OCI-LY1 (cell line): Measurements from ENCODE around the gene MAP4K1.
"Not testable (repeated sequence)": the region's sequence is repeated elsewhere in the genome, so short reads cannot be mapped to it uniquely, and the experiment has no call there.

Source experiments
- H2AFZ ChIP-seq: fragments of 200-600 bp; sonication (generic), shearing (Covaris generic); 2 replicates; pipeline ENCODE4 v1.6.0; 2014; ENCODE audit warnings: antibody characterized with exemption, mild to moderate bottlenecking, low read length
- H3F3A ChIP-seq: fragments of 200-600 bp; sonication (generic), shearing (Covaris generic); 2 replicates; pipeline ENCODE4 v1.6.0; 2014; ENCODE audit warnings: mild to moderate bottlenecking, antibody characterized with exemption, low read length, moderate library complexity; ENCODE audit not compliant: insufficient read depth
- H3K27ac ChIP-seq: fragments of 200-600 bp; sonication (generic); 2 replicates; pipeline ENCODE4 v1.5.1; 2014; ENCODE audit warnings: low read length, mixed run types, mild to moderate bottlenecking, low read depth; ENCODE audit not compliant: poor library complexity, severe bottlenecking
- H3K27me3 ChIP-seq: fragments of 200-600 bp; sonication (generic); 2 replicates; pipeline ENCODE4 v1.6.0; 2014; ENCODE audit warnings: antibody characterized with exemption, mild to moderate bottlenecking, low read length, moderate library complexity; ENCODE audit not compliant: insufficient read depth
- H3K36me3 ChIP-seq: fragments of 200-600 bp; sonication (generic); 2 replicates; pipeline ENCODE4 v1.6.1; 2014; ENCODE audit warnings: mild to moderate bottlenecking, antibody characterized with exemption, low read length, moderate library complexity, mixed read lengths; ENCODE audit not compliant: insufficient read depth
- H3K4me1 ChIP-seq: fragments of 200-600 bp; sonication (generic); 2 replicates; pipeline ENCODE4 v1.5.1; 2014; ENCODE audit warnings: mild to moderate bottlenecking, low read length, moderate library complexity; ENCODE audit not compliant: insufficient read depth, severe bottlenecking
- H3K4me2 ChIP-seq: fragments of 200-600 bp; sonication (generic), shearing (Covaris generic); 2 replicates; pipeline ENCODE4 v1.6.1; 2014; ENCODE audit warnings: low read length
- H3K4me3 ChIP-seq: fragments of 200-600 bp; sonication (generic); 2 replicates; pipeline ENCODE4 v1.5.1; 2014; ENCODE audit warnings: low read length, low read depth, mild to moderate bottlenecking, mixed read lengths; ENCODE audit not compliant: poor library complexity, severe bottlenecking
- H3K79me2 ChIP-seq: fragments of 200-600 bp; shearing (Covaris generic); 2 replicates; pipeline ENCODE4 v1.6.1; 2016; ENCODE audit warnings: mixed run types, low read length, mixed read lengths; ENCODE audit not compliant: insufficient read depth
- H3K9ac ChIP-seq: fragments of 200-600 bp; sonication (generic), shearing (Covaris generic); 2 replicates; pipeline ENCODE4 v1.6.1; 2014; ENCODE audit warnings: mild to moderate bottlenecking, low read length, mixed read lengths
- H3K9me2 ChIP-seq: fragments of 200-600 bp; sonication (generic), shearing (Covaris generic); 2 replicates; pipeline ENCODE4 v1.6.1; 2014; ENCODE audit warnings: low read depth, mild to moderate bottlenecking, low read length, mixed read lengths
- H3K9me3 ChIP-seq: fragments of 200-600 bp; shearing (Covaris generic); 2 replicates; pipeline ENCODE4 v1.6.1; 2014; ENCODE audit warnings: low read length, mixed read lengths
- H4K20me1 ChIP-seq: fragments of 200-600 bp; sonication (generic), shearing (Covaris generic); 2 replicates; pipeline ENCODE4 v1.6.0; 2016; ENCODE audit warnings: mild to moderate bottlenecking, low read length; ENCODE audit not compliant: insufficient read depth
- EZH2 ChIP-seq: fragments of 200-600 bp; sonication (generic), shearing (Covaris generic); IDR thresholded peaks from 2 replicates; pipeline ENCODE4 v1.8.0; 2017; ENCODE audit warnings: borderline replicate concordance, mixed run types, mild to moderate bottlenecking, antibody characterized with exemption, low read length, moderate library complexity, mixed read lengths
- TF ChIP-seq, protein P1 (sequence below): fragments of 200-600 bp; sonication (generic), shearing (Covaris generic); IDR thresholded peaks from 2 replicates; pipeline ENCODE4 v1.5.1; 2017; ENCODE audit warnings: mild to moderate bottlenecking, antibody characterized with exemption, low read length, moderate library complexity, mixed read lengths

MAP4K1 gene

DNA sequence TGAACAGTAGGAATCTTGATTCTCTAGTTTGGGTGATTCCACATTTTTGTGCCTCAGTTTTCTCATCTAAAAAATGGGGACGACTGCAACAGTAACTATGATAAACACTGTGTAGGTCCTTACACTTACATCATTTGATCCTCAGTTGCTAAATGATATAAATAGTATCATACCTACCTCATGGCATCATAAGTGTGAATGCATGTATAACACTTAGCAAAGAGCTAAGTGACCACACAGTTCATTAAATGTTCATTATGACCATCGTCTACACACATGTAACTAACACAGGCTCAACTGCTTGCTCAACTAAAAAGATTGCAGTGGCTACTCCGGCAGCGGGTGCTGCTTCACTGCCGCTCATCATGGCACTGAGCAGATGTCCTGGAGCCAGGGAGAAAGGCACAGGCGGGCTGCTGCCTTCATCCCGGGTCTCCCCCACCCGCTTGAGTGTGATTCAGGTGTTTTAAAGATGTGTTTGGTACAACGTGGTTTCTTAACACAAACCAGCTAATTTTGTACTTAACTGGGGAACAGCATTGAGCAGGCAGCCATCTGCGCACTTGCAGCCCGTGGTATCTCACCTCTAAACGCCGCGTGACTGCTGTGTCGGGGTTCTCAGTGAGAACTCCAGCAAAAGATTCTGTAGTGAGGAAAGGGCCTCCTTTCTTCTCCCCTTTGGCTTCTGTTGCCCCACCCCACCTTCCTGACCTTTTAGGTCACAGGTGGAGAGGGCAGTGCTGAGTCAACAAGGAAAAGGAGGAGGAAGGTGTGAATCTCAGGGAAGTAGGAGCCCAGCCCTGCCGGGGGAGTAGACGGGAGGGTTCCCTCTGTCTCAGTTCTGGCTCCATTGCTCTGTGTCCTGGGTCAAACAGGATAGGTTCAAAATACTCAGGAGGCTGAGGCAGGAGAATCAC is 18.0 kb upstream of the MAP4K1 start:
- no peak overlapping the region for H3K4me2 ChIP-seq
- H3K27ac ChIP-seq = no peak overlapping the region
- no peak overlapping the region for H2AFZ ChIP-seq
- no peaks in the 10 kb centered on the region for H3K79me2 ChIP-seq
- no peaks in the 10 kb centered on the region for H4K20me1 ChIP-seq
- no peaks in the 10 kb centered on the region for H3K9me3 ChIP-seq
- H3K4me1 ChIP-seq = peaks cover 12% of the 10 kb centered on the region
- H3F3A ChIP-seq = no peaks in the 10 kb centered on the region
- H3K9me2 ChIP-seq = no peaks in the 10 kb centered on the region
- no peak overlapping the region for H3K4me3 ChIP-seq
- H3K27me3 ChIP-seq = no peaks in the 10 kb centered on the region
- peaks cover 38% of the 10 kb centered on the region for H3K36me3 ChIP-seq
- H3K9ac ChIP-seq = no peak overlapping the region
- TF ChIP-seq EZH2 = no peak
- TF ChIP-seq, protein P1, sequence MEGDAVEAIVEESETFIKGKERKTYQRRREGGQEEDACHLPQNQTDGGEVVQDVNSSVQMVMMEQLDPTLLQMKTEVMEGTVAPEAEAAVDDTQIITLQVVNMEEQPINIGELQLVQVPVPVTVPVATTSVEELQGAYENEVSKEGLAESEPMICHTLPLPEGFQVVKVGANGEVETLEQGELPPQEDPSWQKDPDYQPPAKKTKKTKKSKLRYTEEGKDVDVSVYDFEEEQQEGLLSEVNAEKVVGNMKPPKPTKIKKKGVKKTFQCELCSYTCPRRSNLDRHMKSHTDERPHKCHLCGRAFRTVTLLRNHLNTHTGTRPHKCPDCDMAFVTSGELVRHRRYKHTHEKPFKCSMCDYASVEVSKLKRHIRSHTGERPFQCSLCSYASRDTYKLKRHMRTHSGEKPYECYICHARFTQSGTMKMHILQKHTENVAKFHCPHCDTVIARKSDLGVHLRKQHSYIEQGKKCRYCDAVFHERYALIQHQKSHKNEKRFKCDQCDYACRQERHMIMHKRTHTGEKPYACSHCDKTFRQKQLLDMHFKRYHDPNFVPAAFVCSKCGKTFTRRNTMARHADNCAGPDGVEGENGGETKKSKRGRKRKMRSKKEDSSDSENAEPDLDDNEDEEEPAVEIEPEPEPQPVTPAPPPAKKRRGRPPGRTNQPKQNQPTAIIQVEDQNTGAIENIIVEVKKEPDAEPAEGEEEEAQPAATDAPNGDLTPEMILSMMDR = no peak

DNA sequence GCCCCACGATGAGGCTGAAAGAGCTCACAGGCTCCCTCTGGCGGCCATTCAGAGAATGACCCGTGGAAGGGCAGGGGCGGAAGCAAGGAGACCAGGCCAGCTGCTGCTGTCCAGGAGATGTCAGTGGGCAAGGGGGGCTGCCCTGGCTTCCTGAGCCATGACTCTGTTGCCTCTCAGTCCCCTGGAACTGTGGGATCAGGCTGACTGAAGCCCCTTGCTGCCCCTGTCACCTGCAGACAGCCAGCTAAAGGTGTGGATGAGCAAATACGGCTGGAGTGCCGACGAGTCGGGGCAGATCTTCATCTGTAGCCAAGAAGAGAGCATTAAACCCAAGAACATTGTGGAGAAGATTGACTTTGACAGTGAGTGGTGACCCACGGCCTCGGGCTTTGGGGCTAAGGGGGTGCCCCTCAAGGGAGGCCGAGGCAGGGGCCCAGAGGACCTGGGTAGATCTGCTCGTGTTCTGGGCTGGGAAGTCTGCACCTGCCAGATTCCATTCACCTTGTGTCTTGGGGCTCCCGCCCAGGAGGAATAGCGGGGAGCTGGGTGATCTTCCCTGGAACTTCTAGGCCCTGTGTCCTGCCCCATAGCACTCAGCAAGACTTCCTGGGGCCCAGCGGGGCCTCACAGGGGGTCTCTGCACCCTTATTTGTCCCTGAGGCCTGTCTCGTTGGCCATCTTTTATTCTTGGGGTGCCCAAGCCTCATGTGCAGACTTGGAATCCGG is 17.2 kb upstream of the MAP4K1 start:
- Histone ChIP-seq H3K27ac (no peak overlapping the region), H3K9me3 (no peaks in the 10 kb centered on the region)
- TF ChIP-seq EZH2 = no peak
- TF ChIP-seq, protein P1 = peak; percentile 86

DNA sequence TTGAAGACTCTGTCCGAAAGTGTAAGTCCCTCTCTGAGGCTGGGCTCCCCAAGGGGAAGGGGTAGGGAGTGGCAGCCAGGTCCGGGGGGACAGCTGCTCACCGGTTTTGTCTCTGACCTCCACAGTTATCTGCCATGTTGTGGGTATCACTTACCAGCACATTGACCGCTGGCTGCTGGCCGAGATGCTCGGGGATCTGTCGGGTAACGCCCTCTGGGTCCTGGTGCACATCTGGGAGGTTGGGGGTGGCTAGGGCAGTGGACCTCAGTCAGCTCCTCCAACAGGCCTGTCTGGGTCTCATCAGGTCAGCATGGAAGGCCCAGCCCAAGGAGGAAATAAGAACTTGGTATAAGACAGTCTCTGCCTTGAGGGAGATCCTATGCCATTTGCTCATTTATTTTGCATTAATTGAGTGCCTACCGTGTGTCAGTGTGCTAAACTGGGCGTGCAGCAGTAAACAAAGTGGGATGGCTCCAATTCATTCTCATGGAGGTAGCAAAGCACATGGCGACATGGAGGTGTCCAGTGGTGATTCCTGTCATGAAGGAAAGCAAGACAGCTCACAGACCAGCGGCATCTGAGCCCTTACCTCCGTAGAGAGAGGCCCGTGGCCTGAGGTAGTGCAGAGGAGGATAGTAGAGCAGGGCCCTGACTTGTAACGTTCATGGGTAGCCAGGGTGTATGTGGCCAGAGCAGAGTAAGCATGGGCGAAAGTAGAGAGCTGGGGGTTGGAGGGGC is 14.9 kb upstream of the MAP4K1 start:
- no peak overlapping the region for H3K9ac ChIP-seq
- H3K9me3 ChIP-seq = no peaks in the 10 kb centered on the region
- no peak overlapping the region for H2AFZ ChIP-seq
- no peaks in the 10 kb centered on the region for H3K79me2 ChIP-seq
- H3K4me1 ChIP-seq = peaks cover 12% of the 10 kb centered on the region
- no peaks in the 10 kb centered on the region for H3F3A ChIP-seq
- H3K36me3 ChIP-seq = peaks cover 61% of the 10 kb centered on the region
- no peaks in the 10 kb centered on the region for H3K27me3 ChIP-seq
- TF ChIP-seq, protein P1 = no peak
- TF ChIP-seq EZH2 = no peak
- no peak overlapping the region for H3K4me3 ChIP-seq
- no peaks in the 10 kb centered on the region for H4K20me1 ChIP-seq
- no peak overlapping the region for H3K27ac ChIP-seq
- no peaks in the 10 kb centered on the region for H3K9me2 ChIP-seq
- no peak overlapping the region for H3K4me2 ChIP-seq

More for the DNA sequence above, 17.2 kb upstream of the MAP4K1 start:
- no peak overlapping the region for H3K9ac ChIP-seq
- peaks cover 12% of the 10 kb centered on the region for H3K4me1 ChIP-seq
- no peaks in the 10 kb centered on the region for H4K20me1 ChIP-seq
- no peak overlapping the region for H2AFZ ChIP-seq
- no peaks in the 10 kb centered on the region for H3K9me2 ChIP-seq
- no peaks in the 10 kb centered on the region for H3K27me3 ChIP-seq
- no peak overlapping the region for H3K4me2 ChIP-seq
- no peaks in the 10 kb centered on the region for H3F3A ChIP-seq
- H3K79me2 ChIP-seq = no peaks in the 10 kb centered on the region
- peaks cover 43% of the 10 kb centered on the region for H3K36me3 ChIP-seq
- H3K4me3 ChIP-seq = no peak overlapping the region

DNA sequence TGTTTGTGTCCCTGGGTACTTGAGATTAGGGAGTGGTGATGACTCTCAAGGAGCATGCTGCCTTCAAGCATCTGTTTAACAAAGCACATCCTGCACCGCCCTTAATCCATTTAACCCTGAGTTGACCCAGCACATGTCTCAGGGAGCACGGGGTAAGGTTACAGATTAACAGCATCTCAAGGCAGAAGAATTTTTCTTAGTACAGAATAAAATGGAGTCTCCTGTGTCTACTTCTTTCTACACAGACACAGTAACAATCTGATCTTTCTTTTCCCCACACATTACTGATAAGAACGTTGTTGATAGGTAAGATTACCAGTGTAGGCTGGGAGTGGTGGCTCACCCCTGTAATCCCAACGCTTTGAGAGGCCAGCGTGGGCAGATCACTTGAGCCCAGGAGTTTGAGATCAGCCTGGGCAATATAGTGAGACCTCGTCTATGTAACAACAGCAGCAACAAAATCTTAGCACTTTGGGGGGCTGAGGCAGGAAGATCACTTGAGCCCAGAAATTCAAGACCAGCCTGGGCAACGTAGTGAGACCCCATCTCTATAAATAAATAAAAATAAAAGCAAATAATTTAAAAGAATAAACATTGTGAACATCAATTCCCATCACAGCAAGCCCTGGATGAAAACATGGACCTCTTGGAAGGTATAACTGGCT is 14.2 kb upstream of the MAP4K1 start:
- H3K4me1 ChIP-seq, H3K4me2 ChIP-seq, H3K9me3 ChIP-seq, H4K20me1 ChIP-seq, H3K4me3 ChIP-seq, H2AFZ ChIP-seq, H3F3A ChIP-seq, H3K9me2 ChIP-seq, H3K9ac ChIP-seq, H3K79me2 ChIP-seq, H3K27me3 ChIP-seq, H3K27ac ChIP-seq: not testable (repeated sequence)
- peaks cover 68% of the 10 kb centered on the region for H3K36me3 ChIP-seq
